Astrocyte (in vitro differentiated cells and primary cell): ENCODE results near the gene NKAIN2. TPM values are rescaled to one million over a fixed set of nuclear protein-coding genes. Genes with fewer than 3 reads are reported as not detected.
"Not testable (repeated sequence)": the region's sequence is repeated elsewhere in the genome, so short reads cannot be mapped to it uniquely, and the experiment has no call there.

ENCODE experiments used
- DNase-seq: peaks from one replicate; pipeline ENCODE4 v3.0.0-alpha.2; 2010; ENCODE audit warnings: low read depth
- FAIRE-seq: peaks from 2 replicates; lab custom pipeline; 2011; peaks lifted over from hg19 to GRCh38; lab: Jason Lieb, UNC
- H2AFZ ChIP-seq: 2 replicates; pipeline ENCODE4 v1.6.0; 2012; ENCODE audit warnings: low read depth, low read length, inconsistent platforms
- H3K27ac ChIP-seq: 2 replicates; pipeline ENCODE4 v1.5.1; 2011; ENCODE audit warnings: low read depth, low read length, inconsistent platforms
- H3K27me3 ChIP-seq: 2 replicates; pipeline ENCODE4 v1.6.0; 2011; ENCODE audit warnings: low read length, inconsistent platforms; ENCODE audit not compliant: insufficient read depth
- H3K36me3 ChIP-seq: 2 replicates; pipeline ENCODE4 v1.5.1; 2011; ENCODE audit warnings: low read length, inconsistent platforms; ENCODE audit not compliant: insufficient read depth
- H3K4me1 ChIP-seq: 2 replicates; pipeline ENCODE4 v1.5.1; 2011; ENCODE audit warnings: low read length, inconsistent platforms; ENCODE audit not compliant: insufficient read depth
- H3K4me2 ChIP-seq: 2 replicates; pipeline ENCODE4 v1.6.0; 2012; ENCODE audit warnings: low read length, inconsistent platforms
- H3K4me3 ChIP-seq: 2 replicates; pipeline ENCODE4 v1.5.1; 2011; ENCODE audit warnings: low read depth, mild to moderate bottlenecking, low read length, inconsistent platforms; ENCODE audit not compliant: insufficient read depth
- H3K79me2 ChIP-seq: 2 replicates; pipeline ENCODE4 v1.6.0; 2012; ENCODE audit warnings: mild to moderate bottlenecking, low read length, inconsistent platforms; ENCODE audit not compliant: insufficient read depth
- H3K9ac ChIP-seq: 2 replicates; pipeline ENCODE4 v1.6.0; 2012; ENCODE audit warnings: mild to moderate bottlenecking, low read length, inconsistent platforms
- H3K9me3 ChIP-seq: 2 replicates; pipeline ENCODE4 v1.5.1; 2012; ENCODE audit warnings: low read depth, mild to moderate bottlenecking, low read length, inconsistent platforms; ENCODE audit not compliant: insufficient read depth
- H4K20me1 ChIP-seq: 2 replicates; pipeline ENCODE4 v1.6.0; 2012; ENCODE audit warnings: low read length, inconsistent platforms; ENCODE audit not compliant: insufficient read depth
- H3K27ac Mint-ChIP-seq: one replicate; pipeline ENCODE4 v1.8.0; 2021; ENCODE audit warnings: mild to moderate bottlenecking, mixed read lengths; ENCODE audit not compliant: unreplicated experiment
- H3K27me3 Mint-ChIP-seq: one replicate; pipeline ENCODE4 v1.8.0; 2021; ENCODE audit warnings: low read depth, mixed read lengths; ENCODE audit not compliant: unreplicated experiment
- H3K36me3 Mint-ChIP-seq: one replicate; pipeline ENCODE4 v1.8.0; 2021; ENCODE audit warnings: low read depth, mixed read lengths; ENCODE audit not compliant: unreplicated experiment
- H3K4me1 Mint-ChIP-seq: one replicate; pipeline ENCODE4 v1.8.0; 2021; ENCODE audit warnings: low read depth, mixed read lengths; ENCODE audit not compliant: unreplicated experiment
- H3K4me3 Mint-ChIP-seq: one replicate; pipeline ENCODE4 v1.8.0; 2021; ENCODE audit warnings: mild to moderate bottlenecking, moderate library complexity, mixed read lengths; ENCODE audit not compliant: unreplicated experiment
- H3K9me3 Mint-ChIP-seq: one replicate; pipeline ENCODE4 v1.8.0; 2021; ENCODE audit warnings: mild to moderate bottlenecking, mixed read lengths; ENCODE audit not compliant: unreplicated experiment
- CTCF ChIP-seq: IDR thresholded peaks from 2 replicates; pipeline ENCODE4 v1.5.1; 2011; ENCODE audit warnings: low read depth, mild to moderate bottlenecking, inconsistent platforms, low read length, moderate library complexity; ENCODE audit not compliant: insufficient read depth
- EZH2 ChIP-seq: IDR thresholded peaks from 2 replicates; pipeline ENCODE4 v1.6.1; 2012; ENCODE audit warnings: mild to moderate bottlenecking, low read length, inconsistent platforms; ENCODE audit not compliant: insufficient read depth
- total RNA-seq: library from RNA; stranded (reverse); gene quantifications from 2 replicates; pipeline ENCODE4 v1.2.1, GENCODE V29; 2021

Gene NKAIN2
- total RNA-seq, 1 donor from 2014 or later: 0.07 TPM

- H3K4me2 ChIP-seq: no peak overlapping the region
- H3K27me3 ChIP-seq: no peaks in the 10 kb centered on the region
- DNase-seq: no peak
- H3K9me3 Mint-ChIP-seq: no peaks in the 10 kb centered on the region
- H3K9me3 ChIP-seq: no peaks in the 10 kb centered on the region
- no peak for FAIRE-seq
- no peaks in the 10 kb centered on the region for H3K79me2 ChIP-seq
- H4K20me1 ChIP-seq: no peaks in the 10 kb centered on the region
- no peak overlapping the region for H3K4me3 ChIP-seq
- TF ChIP-seq CTCF (no peak), EZH2 (no peak)
- no peaks in the 10 kb centered on the region for H3K4me1 Mint-ChIP-seq
- H3K4me3 Mint-ChIP-seq: no peak overlapping the region
- no peak overlapping the region for H2AFZ ChIP-seq
- no peaks in the 10 kb centered on the region for H3K36me3 Mint-ChIP-seq
- H3K27ac ChIP-seq: no peak overlapping the region
- no peaks in the 10 kb centered on the region for H3K4me1 ChIP-seq
- H3K27ac Mint-ChIP-seq: no peak overlapping the region
- no peaks in the 10 kb centered on the region for H3K36me3 ChIP-seq
- H3K27me3 Mint-ChIP-seq: no peaks in the 10 kb centered on the region
- no peak overlapping the region for H3K9ac ChIP-seq
Observed at GRCh38 chr6:124010574-124010973, 206.9 kb downstream of the NKAIN2 start.

- H2AFZ ChIP-seq: no peak overlapping the region
- no peak for FAIRE-seq
- H3K79me2 ChIP-seq: no peaks in the 10 kb centered on the region
- H4K20me1 ChIP-seq: no peaks in the 10 kb centered on the region
- no peak overlapping the region for H3K9ac ChIP-seq
- TF ChIP-seq CTCF: no peak
- no peak for TF ChIP-seq EZH2
- DNase-seq: no peak
- Mint-ChIP-seq H3K9me3 (no peaks in the 10 kb centered on the region), H3K36me3 (no peaks in the 10 kb centered on the region), H3K4me1 (no peaks in the 10 kb centered on the region), H3K4me3 (no peak overlapping the region), H3K27ac (no peak overlapping the region), H3K27me3 (no peaks in the 10 kb centered on the region)
- no peaks in the 10 kb centered on the region for H3K36me3 ChIP-seq
- H3K4me2 ChIP-seq: no peak overlapping the region
- no peaks in the 10 kb centered on the region for H3K4me1 ChIP-seq
- no peak overlapping the region for H3K4me3 ChIP-seq
- no peaks in the 10 kb centered on the region for H3K9me3 ChIP-seq
- no peaks in the 10 kb centered on the region for H3K27me3 ChIP-seq
- no peak overlapping the region for H3K27ac ChIP-seq
Observed at GRCh38 chr6:124011180-124011579, 207.5 kb downstream of the NKAIN2 start.

- not testable (repeated sequence) for H3K4me1 ChIP-seq, H3K4me2 ChIP-seq, H3K4me3 ChIP-seq, H3K4me3 Mint-ChIP-seq, H3K27me3 Mint-ChIP-seq, H3K27me3 ChIP-seq, H3K4me1 Mint-ChIP-seq, H3K36me3 ChIP-seq, FAIRE-seq, DNase-seq, H3K9me3 Mint-ChIP-seq, H3K9ac ChIP-seq, H3K79me2 ChIP-seq, H2AFZ ChIP-seq, H3K27ac Mint-ChIP-seq, H3K9me3 ChIP-seq, H3K36me3 Mint-ChIP-seq, H4K20me1 ChIP-seq, H3K27ac ChIP-seq
Observed at GRCh38 chr6:124022051-124022450, 218.4 kb downstream of the NKAIN2 start.
